ENCODE measurements around the gene CA10.

The CA10 gene

DNA sequence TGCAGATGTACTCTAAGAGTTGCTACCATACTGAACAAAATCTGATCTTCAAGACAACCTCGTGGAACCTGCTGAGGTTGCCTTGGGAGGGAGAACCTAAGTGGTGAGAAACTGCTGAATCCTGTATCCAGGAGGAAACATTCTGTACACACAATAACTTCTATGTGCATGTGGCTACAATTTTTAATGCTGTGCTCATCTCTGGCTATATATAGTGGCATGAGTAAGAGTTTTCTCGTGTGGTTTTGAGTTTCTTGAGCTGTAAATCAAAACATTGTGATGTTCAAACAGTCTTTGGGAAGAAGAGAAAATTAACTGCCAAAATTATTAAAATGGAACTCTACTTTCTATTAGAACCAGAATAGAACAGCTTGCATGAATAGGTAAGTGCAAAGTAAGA, 206.8 kb downstream of the CA10 start:
- no peak for DNase-seq (ENCODE audit: low read depth)

GRCh38 chr17:51948128-51948527, 210.4 kb downstream of the CA10 start:
- DNase-seq (ENCODE audit: low read depth): no peak

- DNase-seq (ENCODE audit: low read depth): no peak
Measured at GRCh38 chr17:51947160-51947735, 211.3 kb downstream of the CA10 start.

DNA sequence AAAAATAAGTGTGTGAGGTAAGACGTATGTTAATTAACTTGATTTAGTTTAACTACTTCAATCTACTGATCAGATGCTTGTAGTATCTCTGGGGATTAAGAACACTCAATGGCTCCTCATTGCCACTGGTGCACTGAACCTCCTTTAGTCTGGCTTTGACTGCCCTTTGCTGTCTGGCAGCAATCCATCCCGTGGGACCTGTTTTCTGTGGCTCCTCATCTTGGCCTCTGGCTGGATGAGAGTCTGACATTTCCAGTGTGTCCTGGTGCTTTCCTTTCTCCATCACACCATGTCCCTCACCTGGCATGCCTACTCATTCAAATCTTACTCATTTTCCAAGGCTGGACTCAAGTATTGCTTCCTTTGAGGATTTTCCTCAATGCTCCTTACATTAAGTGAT, 212.2 kb downstream of the CA10 start:
- DNase-seq (ENCODE audit: low read depth): no peak

DNA sequence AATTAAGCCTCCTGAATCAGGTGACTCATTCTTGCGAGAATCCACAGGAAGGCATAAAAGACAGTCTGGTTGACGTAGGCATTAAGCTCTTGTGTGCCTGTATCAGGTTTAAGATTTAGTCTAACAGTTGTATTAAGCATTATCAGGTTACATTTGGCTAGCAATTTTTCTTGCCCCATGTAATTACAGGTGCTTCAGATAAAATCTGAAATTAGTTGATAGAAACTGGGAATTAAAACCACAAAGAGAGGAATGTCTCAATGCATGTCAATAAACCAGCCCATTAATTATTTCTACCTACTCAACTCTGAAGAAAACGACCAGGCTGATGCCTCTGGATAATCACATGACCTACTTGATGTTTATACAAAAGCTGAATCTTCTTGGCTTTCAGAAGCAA, 217.2 kb downstream of the CA10 start:
- DNase-seq (ENCODE audit: low read depth): no peak

DNA sequence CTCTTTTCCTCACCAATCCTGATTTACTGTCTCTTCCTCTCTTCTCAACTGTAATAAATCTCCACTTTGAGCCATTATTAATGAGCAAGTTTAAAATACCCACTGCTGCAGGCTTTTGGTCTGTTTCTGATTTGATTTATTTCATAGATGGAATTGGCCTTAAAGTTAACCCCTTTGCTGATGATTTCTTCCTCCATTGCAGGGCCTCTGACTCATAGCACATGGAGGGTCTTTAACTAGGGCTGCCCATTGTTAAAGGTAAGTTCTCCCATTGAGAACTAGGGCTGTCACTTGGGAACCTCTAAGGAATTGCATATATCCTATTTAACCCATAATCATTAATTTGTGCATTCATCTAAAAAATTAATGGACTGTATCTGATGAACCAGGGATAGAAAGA, 221.2 kb downstream of the CA10 start:
- no peak for DNase-seq (ENCODE audit: low read depth)

GRCh38 chr17:51935477-51935876, 223.0 kb downstream of the CA10 start:
- no peak for DNase-seq (ENCODE audit: low read depth)

GRCh38 chr17:51933647-51934046, 224.9 kb downstream of the CA10 start:
- no peak for DNase-seq (ENCODE audit: low read depth)

DNA sequence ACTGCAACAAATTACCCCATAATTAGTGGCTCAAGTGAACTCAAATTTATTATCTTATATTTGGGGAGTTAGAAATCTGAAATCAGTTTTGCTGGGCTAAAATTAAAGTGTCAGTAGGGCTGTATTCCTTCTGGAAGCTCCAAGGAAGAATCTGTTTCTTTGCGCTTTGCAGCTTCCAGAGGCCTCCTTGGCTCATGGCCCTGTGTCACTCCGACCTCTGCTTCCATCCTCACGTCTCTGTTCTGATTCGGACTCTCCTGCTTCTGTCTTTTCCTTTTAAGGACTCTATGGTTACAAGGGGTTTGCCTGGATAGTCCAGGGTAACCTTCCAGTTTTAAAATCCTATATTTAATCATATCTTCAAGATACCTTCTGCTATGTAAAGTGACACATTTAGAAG, 232.1 kb downstream of the CA10 start:
- no peak for DNase-seq (ENCODE audit: low read depth)

DNA sequence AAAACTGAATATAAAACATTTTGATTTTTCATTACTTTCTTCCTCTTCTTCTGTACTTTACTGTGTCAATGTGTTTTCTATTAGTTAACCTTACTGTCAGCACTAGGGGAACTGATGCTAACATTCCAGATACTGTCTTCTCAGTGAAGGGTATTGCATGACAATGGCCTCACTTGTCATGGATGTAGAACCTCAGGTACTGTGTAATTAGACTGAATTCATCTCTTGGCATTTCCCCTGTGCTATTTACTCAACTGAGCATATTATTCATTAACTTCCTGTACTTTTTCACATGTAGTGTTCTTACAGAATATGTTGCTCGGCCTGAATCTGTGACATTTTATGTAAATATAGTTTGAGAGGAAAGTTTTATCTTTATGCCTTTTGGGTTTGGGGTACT, 237.0 kb downstream of the CA10 start:
- DNase-seq (ENCODE audit: low read depth): no peak

DNA sequence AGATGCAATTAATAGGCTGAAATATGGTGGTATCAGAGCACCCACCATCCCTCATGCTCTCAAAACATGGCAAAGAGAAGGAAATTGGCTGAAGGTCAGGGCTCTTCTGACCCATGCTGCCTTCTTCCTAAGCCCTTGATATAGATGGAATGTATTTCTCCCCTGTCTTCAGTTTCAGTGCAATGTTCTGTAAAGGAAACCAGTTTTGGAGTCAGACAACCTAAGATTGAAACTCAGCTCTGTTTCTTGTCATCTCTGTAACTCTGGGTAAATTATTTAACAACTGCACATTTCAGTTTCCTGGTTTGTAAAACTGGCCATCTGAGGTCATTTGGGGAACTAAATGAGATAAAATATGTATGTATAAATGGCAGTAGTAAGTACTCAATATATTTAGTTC, 243.9 kb downstream of the CA10 start:
- no peak for DNase-seq (ENCODE audit: low read depth)

GRCh38 chr17:51913491-51914205, 244.9 kb downstream of the CA10 start:
- DNase-seq (ENCODE audit: low read depth): no peak

DNA sequence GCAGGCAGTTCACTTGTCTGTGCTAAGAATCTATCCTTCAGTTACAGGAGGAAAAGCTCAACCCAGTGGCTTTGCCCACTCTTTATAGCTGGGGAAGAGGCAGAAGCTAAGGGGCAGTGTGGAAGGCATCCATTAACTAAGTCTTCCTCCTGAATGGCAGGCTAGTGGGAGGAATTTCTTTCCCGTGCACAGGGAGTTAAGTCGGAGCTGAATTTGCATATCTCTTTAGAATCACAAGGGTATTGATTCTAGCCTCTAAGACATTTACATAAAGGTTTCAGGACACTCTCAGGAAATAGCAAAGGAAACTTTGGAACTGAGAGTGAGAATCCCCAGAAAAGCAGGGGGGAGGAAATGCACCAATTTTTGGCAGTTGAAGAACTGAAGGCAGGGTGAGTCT, 245.6 kb downstream of the CA10 start:
- no peak for DNase-seq (ENCODE audit: low read depth)

DNA sequence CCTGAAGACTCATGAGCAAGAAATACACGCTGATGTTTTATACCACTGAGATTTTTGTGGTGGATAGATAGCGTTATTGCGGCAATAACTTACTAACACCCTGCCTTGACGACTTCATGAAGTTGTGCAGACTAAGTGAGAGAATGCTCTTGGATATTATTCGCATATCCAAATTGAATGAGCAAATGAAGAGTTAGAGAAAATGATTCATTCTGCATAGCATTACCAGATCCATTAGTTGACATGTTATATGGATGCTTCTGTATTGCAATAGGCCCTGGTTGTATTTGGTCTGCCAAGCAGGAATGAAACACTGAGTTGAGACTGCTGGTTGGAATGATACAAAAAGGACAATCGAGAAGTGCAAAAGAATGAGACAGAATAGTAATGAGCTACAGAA, 247.3 kb downstream of the CA10 start:
- DNase-seq (ENCODE audit: low read depth): no peak

DNA sequence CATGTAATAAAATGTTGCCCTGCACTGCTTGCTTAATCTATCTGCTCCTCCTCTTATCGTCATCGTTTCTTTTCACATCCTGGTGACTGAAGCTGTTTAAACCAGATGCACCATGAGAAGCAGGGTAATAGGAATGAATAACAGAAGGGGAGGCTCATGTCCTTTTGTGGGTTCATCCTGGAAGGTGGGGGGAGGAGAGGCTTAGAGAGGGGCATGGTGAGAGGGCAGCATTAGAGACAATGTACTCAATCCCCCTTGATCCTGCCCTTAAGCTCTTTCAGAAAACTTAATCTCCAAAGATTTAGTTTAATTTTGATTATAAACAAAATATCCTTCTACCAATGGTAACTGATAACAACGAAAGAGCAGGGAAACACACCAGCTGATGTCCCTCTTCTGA, 248.5 kb downstream of the CA10 start:
- no peak for DNase-seq (ENCODE audit: low read depth)

GRCh38 chr17:51908841-51909537, 249.5 kb downstream of the CA10 start:
- DNase-seq (ENCODE audit: low read depth): no peak

- no peak for DNase-seq (ENCODE audit: low read depth)
Measured at GRCh38 chr17:51907041-51907440, 251.5 kb downstream of the CA10 start.

- no peak for DNase-seq (ENCODE audit: low read depth)
Measured at GRCh38 chr17:51904379-51904778, 254.1 kb downstream of the CA10 start.

- no peak for DNase-seq (ENCODE audit: low read depth)
Measured at GRCh38 chr17:51901242-51901641, 257.3 kb downstream of the CA10 start.

DNA sequence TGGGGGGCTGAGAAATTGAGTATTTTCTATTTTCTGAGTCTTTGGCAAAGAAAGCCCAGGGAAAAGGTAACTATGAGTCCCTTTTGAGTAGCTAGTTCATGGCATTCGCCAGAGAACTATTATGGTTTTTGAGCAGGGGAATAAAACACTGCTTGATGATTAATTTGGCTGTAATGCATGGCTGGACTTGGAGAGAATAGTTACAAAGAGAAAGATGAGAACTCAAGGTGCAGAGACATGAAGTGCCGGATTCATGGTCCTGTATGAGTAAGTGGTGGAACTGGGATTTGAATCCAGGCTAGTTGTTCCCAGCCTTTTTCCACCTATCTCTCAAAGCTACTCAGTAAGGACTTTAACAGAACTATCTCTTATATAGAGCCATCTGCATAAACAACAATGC, 266.6 kb downstream of the CA10 start:
- no peak for DNase-seq (ENCODE audit: low read depth)

DNA sequence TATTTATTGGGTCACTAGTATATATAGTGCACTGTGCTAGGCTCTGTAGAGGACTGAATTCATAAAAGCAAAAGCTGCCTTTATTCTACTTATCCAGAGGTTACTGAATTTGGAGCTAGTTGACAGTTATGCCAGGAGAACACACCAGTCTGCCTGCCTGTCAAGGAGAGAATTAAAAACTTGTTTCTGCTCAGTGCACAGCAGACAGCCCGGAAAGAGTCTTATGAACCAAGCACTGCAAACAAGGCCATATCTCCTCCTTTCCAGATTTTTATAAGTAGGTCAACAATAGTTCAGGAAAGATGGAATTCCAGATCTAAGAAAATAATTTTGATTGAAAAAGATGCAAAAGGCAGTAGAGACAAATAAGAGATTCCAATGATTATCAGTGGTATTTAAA, 267.8 kb downstream of the CA10 start:
- no peak for DNase-seq (ENCODE audit: low read depth)

- no peak for DNase-seq (ENCODE audit: low read depth)
Measured at GRCh38 chr17:51888816-51889215, 269.7 kb downstream of the CA10 start.

- no peak for DNase-seq (ENCODE audit: low read depth)
Measured at GRCh38 chr17:51876986-51877385, 281.5 kb downstream of the CA10 start.

- DNase-seq (ENCODE audit: low read depth): no peak
Measured at GRCh38 chr17:51873302-51873701, 285.2 kb downstream of the CA10 start.

Data from iris pigment epithelial cell (primary cell).